GM12892 (cell line): ENCODE data around the gene GPR173.

ENCODE experiments used
- DNase-seq: peaks from one replicate; pipeline ENCODE4 v3.0.0; 2011; ENCODE audit not compliant: insufficient read length
- FAIRE-seq: peaks from 2 replicates; lab custom pipeline; 2011; peaks lifted over from hg19 to GRCh38; lab: Jason Lieb, UNC
- POLR2A ChIP-seq: IDR thresholded peaks from 2 replicates; pipeline ENCODE4 v1.6.1; 2011; ENCODE audit warnings: low read depth, low read length, control low read depth
- POLR2AphosphoS5 ChIP-seq: IDR thresholded peaks from 2 replicates; pipeline ENCODE4 v1.6.1; 2011; ENCODE audit warnings: low read depth, low read length, control low read depth
- TAF1 ChIP-seq: IDR thresholded peaks from 2 replicates; pipeline ENCODE4 v1.6.1; 2011; ENCODE audit warnings: low read depth, mild to moderate bottlenecking, control low read depth, low read length, borderline replicate concordance

The GPR173 gene

DNA sequence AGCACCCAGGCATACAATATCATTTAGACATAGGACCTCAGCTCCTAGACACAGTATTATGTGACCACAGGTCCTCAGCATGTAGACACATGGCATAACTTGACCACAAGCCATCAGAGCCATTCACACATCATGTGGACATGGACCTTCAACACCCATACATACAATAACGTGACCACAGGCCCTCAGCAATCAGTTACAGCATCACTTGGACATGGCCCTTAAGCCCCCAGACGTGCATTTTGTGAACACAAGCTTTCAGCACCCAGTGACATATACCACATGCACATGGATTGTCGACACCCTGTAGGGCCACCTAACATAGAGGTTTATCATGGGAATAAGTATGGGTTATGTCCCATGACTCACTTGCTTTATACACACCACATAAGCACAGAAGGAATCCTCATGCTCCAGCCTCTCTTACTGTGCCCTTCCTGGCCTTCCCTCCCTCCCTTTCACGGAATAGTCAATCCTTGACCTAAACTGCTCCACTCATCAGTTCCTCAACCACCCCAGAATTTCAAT, 35.5 kb downstream of the GPR173 start:
- no peak for DNase-seq
- peak; percentile 42 for FAIRE-seq
- TF ChIP-seq TAF1: no peak
- peak; percentile 37; the same call in 1 of the 2 replicates for TF ChIP-seq POLR2AphosphoS5

DNA sequence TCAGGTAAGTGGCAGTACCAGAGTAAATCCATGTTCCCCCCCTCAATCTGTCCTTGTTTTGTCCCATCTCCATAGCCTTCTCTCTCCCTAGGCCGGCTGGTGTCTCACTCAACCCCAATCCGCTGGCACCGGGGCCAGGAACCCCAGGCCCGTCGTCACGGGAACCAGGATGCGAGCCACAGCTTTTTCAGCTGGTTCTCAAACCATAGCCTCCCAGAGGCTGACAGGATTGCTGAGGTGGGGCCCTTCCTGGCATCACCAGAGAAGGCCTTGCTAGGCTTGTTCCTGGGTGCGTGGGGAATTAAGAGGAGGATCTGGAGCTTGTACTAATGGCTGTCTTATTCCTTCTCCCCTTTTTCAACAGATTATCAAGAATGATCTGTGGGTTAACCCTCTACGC, 36.3 kb downstream of the GPR173 start:
- no peak for TF ChIP-seq TAF1
- no peak for TF ChIP-seq POLR2A
- no peak for TF ChIP-seq POLR2AphosphoS5
- FAIRE-seq (no peak), DNase-seq (no peak)

DNA sequence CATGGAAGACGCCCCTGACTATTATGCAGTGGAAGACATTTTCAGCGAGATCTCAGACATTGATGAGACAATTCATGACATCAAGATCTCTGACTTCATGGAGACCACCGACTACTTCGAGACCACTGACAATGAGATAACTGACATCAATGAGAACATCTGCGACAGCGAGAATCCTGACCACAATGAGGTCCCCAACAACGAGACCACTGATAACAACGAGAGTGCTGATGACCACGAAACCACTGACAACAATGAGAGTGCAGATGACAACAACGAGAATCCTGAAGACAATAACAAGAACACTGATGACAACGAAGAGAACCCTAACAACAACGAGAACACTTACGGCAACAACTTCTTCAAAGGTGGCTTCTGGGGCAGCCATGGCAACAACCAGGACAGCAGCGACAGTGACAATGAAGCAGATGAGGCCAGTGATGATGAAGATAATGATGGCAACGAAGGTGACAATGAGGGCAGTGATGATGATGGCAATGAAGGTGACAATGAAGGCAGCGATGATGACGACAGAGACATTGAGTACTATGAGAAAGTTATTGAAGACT, 37.2 kb downstream of the GPR173 start:
- FAIRE-seq: no peak
- DNase-seq: no peak
- no peak for TF ChIP-seq POLR2AphosphoS5

DNA sequence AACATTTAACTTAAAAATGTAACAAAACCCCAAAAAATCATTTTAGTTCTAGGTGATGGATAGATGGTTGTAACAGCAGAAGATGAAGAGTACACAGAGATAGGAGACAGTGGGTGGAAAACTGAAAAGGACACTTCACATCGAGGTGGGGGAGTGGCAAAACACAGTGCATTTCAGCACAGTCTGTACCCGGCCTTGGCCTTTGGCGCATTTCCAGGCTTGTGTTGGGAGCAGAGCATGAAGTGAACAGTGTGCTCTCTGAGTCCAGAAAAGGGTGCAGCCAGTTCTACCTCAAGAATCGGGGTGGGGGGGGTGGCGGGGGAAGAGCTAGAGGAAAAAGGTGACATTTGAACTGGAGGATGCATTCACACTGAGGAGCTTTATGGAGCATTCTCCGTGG, 37.9 kb downstream of the GPR173 start:
- no peak for FAIRE-seq
- no peak for DNase-seq
- TF ChIP-seq POLR2AphosphoS5 (no peak), POLR2A (no peak), TAF1 (no peak)

DNA sequence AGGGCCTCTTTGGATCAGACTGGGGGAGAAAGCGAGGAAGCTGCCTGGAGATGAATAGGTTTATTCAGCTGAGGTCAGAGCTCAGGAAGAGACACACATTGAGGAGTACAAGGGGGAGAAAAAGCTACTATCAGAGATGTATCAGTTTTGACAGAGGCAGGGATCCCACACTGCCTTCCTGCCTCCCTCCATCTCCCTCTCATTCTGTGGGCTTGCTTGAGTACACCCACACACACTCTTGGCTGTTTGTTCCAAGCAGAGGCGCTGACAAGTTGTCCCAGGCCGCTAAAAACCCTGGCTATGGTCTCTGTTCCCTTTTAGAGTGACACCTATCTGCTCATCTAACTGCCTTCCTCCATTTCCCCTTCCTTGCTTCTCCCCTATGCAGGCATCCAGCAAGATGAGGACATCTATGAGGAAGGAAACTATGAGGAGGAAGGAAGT, 38.8 kb downstream of the GPR173 start:
- FAIRE-seq (peak; percentile 24), DNase-seq (no peak)
- TF ChIP-seq POLR2AphosphoS5 (no peak), TAF1 (no peak), POLR2A (no peak)

DNA sequence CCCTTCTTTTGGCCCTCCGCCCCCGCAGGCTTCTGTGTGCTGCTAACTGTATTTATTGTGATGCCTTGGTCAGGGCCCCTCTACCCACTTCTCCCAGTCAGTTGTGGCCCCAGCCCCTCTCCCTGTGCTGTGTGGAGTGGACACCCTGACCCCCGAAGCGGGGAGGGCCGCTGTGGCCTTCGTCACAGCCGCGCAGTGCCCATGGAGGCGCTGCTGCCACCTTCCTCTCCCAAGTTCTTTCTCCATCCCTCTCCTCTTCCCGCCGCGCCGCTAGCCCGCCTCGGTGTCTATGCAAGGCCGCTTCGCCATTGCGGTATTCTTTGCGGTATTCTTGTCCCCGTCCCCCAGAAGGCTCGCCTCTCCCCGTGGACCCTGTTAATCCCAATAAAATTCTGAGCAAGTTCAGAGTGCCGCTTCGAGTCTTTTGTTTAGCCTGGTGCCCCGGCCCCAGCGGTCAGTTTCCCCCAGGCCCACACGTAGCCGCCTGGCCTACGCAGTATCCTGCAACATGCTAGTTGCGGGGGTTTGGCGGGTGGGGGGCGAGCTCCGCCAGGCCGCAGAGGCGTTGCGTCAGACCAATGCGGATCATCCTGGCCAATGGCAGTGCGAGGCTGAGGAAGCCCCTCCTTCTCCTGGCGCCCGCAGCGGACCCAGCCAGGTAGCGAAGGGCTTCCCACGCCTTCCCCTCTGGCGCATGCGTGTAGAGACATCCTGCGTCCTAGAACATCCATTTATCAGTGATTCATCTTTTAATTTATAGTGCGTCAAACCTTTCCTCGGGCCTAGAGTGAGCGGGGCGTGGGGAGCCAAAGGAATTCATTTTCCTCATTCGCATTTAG, 39.8 kb downstream of the GPR173 start:
- no peak for TF ChIP-seq TAF1
- peak; percentile 43; the same call in 1 of the 2 replicates for TF ChIP-seq POLR2A
- TF ChIP-seq POLR2AphosphoS5: peak; percentile 42; the same call in 1 of the 2 replicates
- DNase-seq (peak; percentile 64), FAIRE-seq (no peak)

DNA sequence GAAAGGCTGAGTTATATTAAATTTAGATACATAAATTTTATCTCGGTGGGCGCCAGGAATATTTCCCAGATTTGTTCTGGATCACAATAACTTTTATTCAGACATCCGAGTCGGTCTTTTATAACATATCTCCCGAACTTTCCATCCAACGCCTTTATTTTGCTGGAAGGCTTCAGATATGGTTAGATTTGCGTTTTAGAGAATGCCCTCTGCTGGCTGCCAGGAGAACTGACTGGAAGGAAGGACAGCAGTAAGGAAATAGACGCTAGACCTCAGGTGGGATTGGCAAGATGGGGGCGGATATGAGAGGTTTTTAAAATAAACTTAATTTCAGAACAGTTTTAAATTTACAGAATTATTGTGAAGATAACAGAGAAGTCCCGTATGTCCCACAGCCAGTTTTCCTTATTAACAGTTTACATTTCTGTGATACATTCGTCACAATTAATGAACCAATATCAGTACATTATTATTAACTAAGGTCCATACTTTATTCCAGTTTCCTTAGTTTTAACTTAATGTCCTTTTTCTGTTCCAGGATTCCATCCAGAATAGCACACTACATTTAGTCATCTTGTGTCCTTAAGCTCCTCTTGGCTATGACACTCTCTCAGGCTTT, 40.7 kb downstream of the GPR173 start:
- FAIRE-seq (peak; percentile 91), DNase-seq (no peak)
- TF ChIP-seq POLR2AphosphoS5 (no peak), POLR2A (no peak), TAF1 (no peak)

DNA sequence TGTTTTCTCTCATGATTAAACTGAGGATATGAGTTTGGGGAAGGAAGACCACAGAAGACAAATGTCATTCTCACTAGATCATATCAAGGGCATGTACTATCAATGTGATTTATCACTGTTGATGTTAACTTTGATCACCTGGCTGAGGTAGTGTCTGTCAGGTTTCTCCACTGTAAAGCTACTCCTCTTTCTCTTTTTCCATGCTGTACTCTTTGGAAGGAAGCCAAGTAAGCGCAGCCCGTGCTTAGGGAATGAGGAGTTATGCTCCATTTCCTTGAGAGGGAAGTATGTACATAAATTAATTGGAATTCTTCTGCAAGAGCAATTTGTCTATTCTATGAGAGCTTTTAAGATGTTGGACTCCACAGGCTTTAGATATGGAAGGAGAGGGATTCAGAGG, 41.3 kb downstream of the GPR173 start:
- no peak for FAIRE-seq
- no peak for TF ChIP-seq POLR2AphosphoS5
- TF ChIP-seq POLR2A: no peak
- TF ChIP-seq TAF1: no peak

DNA sequence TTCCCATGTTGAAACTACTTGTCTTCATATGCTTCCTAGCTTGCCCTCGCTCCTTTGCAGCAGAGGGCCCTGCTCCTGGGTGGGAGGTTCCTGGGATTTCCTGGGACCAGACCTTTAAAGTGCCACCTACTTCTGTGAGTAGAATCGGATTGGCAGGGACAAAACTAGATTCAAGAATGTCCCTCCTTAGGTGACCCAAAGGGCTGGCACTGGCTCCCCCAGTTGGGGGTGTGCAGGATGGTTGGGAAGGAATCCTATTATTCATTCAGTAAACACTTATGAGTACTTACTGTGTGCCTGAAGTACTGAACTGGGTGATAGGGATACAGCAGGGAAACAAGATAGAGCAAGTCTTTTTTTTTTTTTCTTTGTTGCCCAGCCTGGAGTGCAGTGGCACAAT, 42.8 kb downstream of the GPR173 start:
- no peak for TF ChIP-seq TAF1
- TF ChIP-seq POLR2AphosphoS5: no peak
- TF ChIP-seq POLR2A: no peak
- FAIRE-seq (no peak), DNase-seq (no peak)

More for the DNA sequence above, 41.3 kb downstream of the GPR173 start:
- DNase-seq: no peak

DNA sequence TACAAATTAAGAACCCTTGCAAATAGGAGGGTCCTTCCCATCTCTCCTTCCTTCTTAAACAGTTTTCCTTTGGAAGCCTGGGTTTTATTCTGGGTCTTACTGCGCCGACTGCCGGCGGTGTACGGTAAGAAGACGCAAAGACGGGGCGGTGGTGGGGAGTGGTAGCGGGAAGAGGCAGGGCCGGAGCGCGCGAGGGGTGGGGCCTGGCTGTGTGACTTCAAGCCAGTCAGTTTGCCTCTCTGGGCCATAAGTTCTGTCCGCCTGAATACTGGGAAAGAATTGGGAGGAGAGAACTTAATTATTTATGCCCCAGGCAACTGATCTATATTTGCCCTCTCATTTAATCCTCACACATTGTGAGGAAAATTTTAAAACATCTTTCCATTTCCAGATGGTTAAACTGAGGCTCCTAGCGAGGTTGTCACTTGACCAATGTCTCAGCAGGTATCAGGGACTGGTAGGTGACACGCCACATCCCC, 44.6 kb downstream of the GPR173 start:
- peak; percentile 83 for FAIRE-seq
- TF ChIP-seq TAF1: no peak
- DNase-seq: peak; percentile 48

DNA sequence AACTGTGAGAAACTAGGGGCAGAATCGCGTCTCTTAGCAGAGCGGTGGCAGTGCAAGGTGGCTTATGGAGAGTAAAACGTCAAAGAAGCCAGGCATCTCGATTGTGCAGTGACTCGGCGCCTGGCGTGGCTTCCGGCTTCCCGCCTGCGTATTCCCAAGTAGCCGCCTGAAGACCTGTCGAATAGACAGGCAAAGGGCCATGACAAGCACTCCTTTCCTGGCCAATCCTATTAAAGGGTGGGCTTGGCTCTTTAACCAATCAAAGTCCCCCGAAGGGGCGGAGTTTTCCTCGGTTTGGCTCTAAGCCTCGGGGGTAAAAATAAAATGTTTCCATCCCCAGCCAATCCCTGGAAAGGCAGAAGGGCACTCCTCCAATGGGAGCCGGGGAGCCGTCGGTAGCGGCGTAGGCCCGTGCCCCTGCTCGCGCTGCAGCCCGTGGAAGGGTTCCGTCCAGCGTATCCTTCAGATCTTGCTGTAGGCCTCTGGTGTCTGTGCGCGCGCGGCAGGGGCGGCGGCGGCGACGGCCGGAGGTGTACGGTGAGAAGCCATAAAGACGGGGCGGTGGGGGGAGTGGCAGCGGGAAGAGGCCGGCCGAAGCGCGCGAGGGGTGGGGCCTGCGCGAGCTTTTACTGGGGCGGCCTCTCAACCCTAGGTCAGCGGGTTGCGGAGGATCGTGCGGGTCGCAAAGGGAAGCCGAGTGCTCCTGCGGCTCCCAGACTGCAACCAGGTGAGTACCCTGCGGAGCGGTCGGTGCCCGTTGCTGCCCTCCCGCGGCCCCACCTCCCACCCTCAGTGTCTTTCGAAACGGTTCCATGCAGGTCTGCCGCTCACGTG, 45.4 kb downstream of the GPR173 start, which contains the start of gene KANTR:
Gene KANTR, plus strand, starts transcription at position 395 of the 834 bp plus-strand sequence. CDS start 30,131 bp downstream, outside the sequence.
- TF ChIP-seq TAF1: no peak
- no peak for TF ChIP-seq POLR2AphosphoS5
- no peak; the same call in 1 of the 2 replicates for TF ChIP-seq POLR2A
- peak; percentile 79 for FAIRE-seq
- peak; percentile 66 for DNase-seq
